ENCODE data around the gene TTPAL. TPM values are rescaled to one million over a fixed set of nuclear protein-coding genes. Genes with fewer than 3 reads are reported as not detected.

The TTPAL gene
- total RNA-seq, 1 experiment from 2014 or later, result 10.3 TPM

GRCh38 chr20:44489931-44490330 is 14.3 kb downstream of the TTPAL start:
- peaks cover 42% of the 10 kb centered on the region for H3K36me3 Mint-ChIP-seq
- no peak overlapping the region for H3K4me3 Mint-ChIP-seq
- ChIA-PET CTCF (no interaction called here), POLR2A (no interaction called here)
- TF ChIP-seq NFYB (CRISPR knock-in tag; conservative IDR thresholded peaks at IDR 0.05; ENCODE audit: low read depth) (no peak), NFATC4 (CRISPR knock-in tag; IDR thresholded peaks at IDR 0.05) (no peak), CDX4 (CRISPR knock-in tag; IDR thresholded peaks at IDR 0.05; ENCODE audit: borderline replicate concordance) (no peak), KAT7 (CRISPR knock-in tag; IDR thresholded peaks at IDR 0.05; ENCODE audit: borderline replicate concordance) (no peak), NR3C1 (CRISPR knock-in tag; conservative IDR thresholded peaks at IDR 0.05; ENCODE audit: low read depth) (no peak), SMAD3 (CRISPR knock-in tag; IDR thresholded peaks at IDR 0.05; ENCODE audit: borderline replicate concordance) (no peak), MXD4 (CRISPR knock-in tag; IDR thresholded peaks at IDR 0.05; ENCODE audit: borderline replicate concordance) (no peak), ZNF423 (CRISPR knock-in tag; IDR thresholded peaks at IDR 0.05) (no peak)
- DNase-seq (ENCODE audit: low spot score) (no peak), ATAC-seq (no peak)
- H3K9me3 Mint-ChIP-seq, result no peaks in the 10 kb centered on the region
- no peaks in the 10 kb centered on the region for H3K27me3 Mint-ChIP-seq (ENCODE audit: low read depth)
- H3K4me1 Mint-ChIP-seq, result no peaks in the 10 kb centered on the region
- H3K27ac Mint-ChIP-seq, result no peak overlapping the region

GRCh38 chr20:44491635-44492395 is 16.1 kb downstream of the TTPAL start:
- no peak for TF ChIP-seq USF1 (CRISPR knock-in tag; IDR thresholded peaks at IDR 0.05)
- TF ChIP-seq MAX (CRISPR knock-in tag; IDR thresholded peaks at IDR 0.05), result no peak
- no peak for TF ChIP-seq ZNF232 (CRISPR knock-in tag; IDR thresholded peaks at IDR 0.05)
- TF ChIP-seq ESRRA (CRISPR knock-in tag; IDR thresholded peaks at IDR 0.05; ENCODE audit: borderline replicate concordance), result no peak
- TF ChIP-seq FOXJ3 (CRISPR knock-in tag; IDR thresholded peaks at IDR 0.05; ENCODE audit: borderline replicate concordance), result no peak
- TF ChIP-seq IRF2 (CRISPR knock-in tag; IDR thresholded peaks at IDR 0.05; ENCODE audit: borderline replicate concordance, low read depth), result no peak
- TF ChIP-seq ZNF281 (CRISPR knock-in tag; IDR thresholded peaks at IDR 0.05), result no peak
- no peak for TF ChIP-seq CTCF (IDR thresholded peaks at IDR 0.05)
- no peak for TF ChIP-seq ZNF512 (CRISPR knock-in tag; IDR thresholded peaks at IDR 0.05; ENCODE audit: borderline replicate concordance)
- no peak for TF ChIP-seq ATF1 (CRISPR knock-in tag; IDR thresholded peaks at IDR 0.05)
- no peak for TF ChIP-seq CREM (CRISPR knock-in tag; IDR thresholded peaks at IDR 0.05)
- no peak for TF ChIP-seq ATF6 (CRISPR knock-in tag; IDR thresholded peaks at IDR 0.05)
- TF ChIP-seq TEAD1 (CRISPR knock-in tag; IDR thresholded peaks at IDR 0.05), result no peak
- no peak for TF ChIP-seq SP1 (CRISPR knock-in tag; conservative IDR thresholded peaks at IDR 0.05)
- TF ChIP-seq ZBTB21 (CRISPR knock-in tag; IDR thresholded peaks at IDR 0.05; ENCODE audit: borderline replicate concordance), result no peak
- no peak for TF ChIP-seq E2F1 (CRISPR knock-in tag; IDR thresholded peaks at IDR 0.05)
- H3K4me1 Mint-ChIP-seq, result no peaks in the 10 kb centered on the region
- peaks cover 46% of the 10 kb centered on the region for H3K36me3 Mint-ChIP-seq
- H3K4me3 Mint-ChIP-seq, result no peak overlapping the region
- POLR2A ChIA-PET, result no interaction called here
- H3K27ac Mint-ChIP-seq, result no peak overlapping the region
- CTCF ChIA-PET, result interaction anchor here (1.2 kb wide), 1 partner anchor 191 kb away, joined by 3 read pairs; no protein-coding TSS in a partner anchor
- no peaks in the 10 kb centered on the region for H3K27me3 Mint-ChIP-seq (ENCODE audit: low read depth)
- DNase-seq (ENCODE audit: low spot score), result no peak
- no peaks in the 10 kb centered on the region for H3K9me3 Mint-ChIP-seq
- no peak for ATAC-seq
